Uterus (tissue), 2 donors: Measurements from ENCODE around the gene EPM2A.

ENCODE experiments used
- CTCF ChIP-seq, 4 experiments: fragments of 200-600 bp in 2 of 4; fragments of 450-650 bp in 2 of 4; sonication (generic) in 2 of 4; IDR thresholded peaks; one replicate each; pipeline ENCODE4 v1.5.1; 2016 to 2019; ENCODE audit warnings: antibody characterized with exemption in 4 of 4, mild to moderate bottlenecking in 2 of 4, moderate library complexity in 1 of 4
- POLR2A ChIP-seq, 2 donors: fragments of 450-650 bp; IDR thresholded peaks; one replicate each; pipeline ENCODE4 v1.6.1; 2016; ENCODE audit warnings: antibody characterized with exemption in 2 of 2, mild to moderate bottlenecking in 1 of 2, moderate library complexity in 1 of 2

GRCh38 chr6:145744619-145745018, 9.3 kb upstream of the EPM2A start:
- TF ChIP-seq CTCF (IDR thresholded peaks at IDR 0.05), result no peak
- no peak for TF ChIP-seq POLR2A (IDR thresholded peaks at IDR 0.05)
